Thyroid gland (tissue), 4 donors: ENCODE data around the gene KMT2D. TPM values are rescaled to one million over a fixed set of nuclear protein-coding genes. Genes with fewer than 3 reads are reported as not detected.

Experiments
- DNase-seq, 2 donors: peaks; one replicate each; pipeline ENCODE4 v3.0.0-alpha.2; 2019
- H3K27ac ChIP-seq, 3 donors: fragments of 200-600 bp; sonication (generic); 1 replicate in 2 of 3; 2 replicates in 1 of 3; pipeline ENCODE4 v1.5.1; 2016 to 2019; ENCODE audit warnings: mild to moderate bottlenecking in 1 of 3, moderate library complexity in 1 of 3
- H3K27me3 ChIP-seq: fragments of 200-600 bp; sonication (generic); one replicate; pipeline ENCODE4 v1.5.1; 2019
- H3K36me3 ChIP-seq, 2 donors: fragments of 200-600 bp; sonication (generic); one replicate each; pipeline ENCODE4 v1.5.1; 2016 to 2019
- H3K4me1 ChIP-seq, 2 donors: fragments of 200-600 bp; sonication (generic); one replicate each; pipeline ENCODE4 v1.5.1; 2017 to 2019
- H3K4me3 ChIP-seq, 3 donors: fragments of 200-600 bp; sonication (generic); replicated peaks in 1 of 3; 1 replicate in 2 of 3; 2 replicates in 1 of 3; pipeline ENCODE4 v1.5.1; 2016; ENCODE audit warnings: mild to moderate bottlenecking in 1 of 3
- H3K9me3 ChIP-seq: fragments of 200-600 bp; sonication (generic); one replicate; pipeline ENCODE4 v1.5.1; 2017
- POLR2A ChIP-seq, 2 donors: fragments of 450-650 bp; IDR thresholded peaks; one replicate each; pipeline ENCODE4 v1.6.1; 2017; ENCODE audit warnings: antibody characterized with exemption in 2 of 2, mild to moderate bottlenecking in 2 of 2, moderate library complexity in 1 of 2
- whole genome bisulfite sequencing, 2 donors: methylation state at CpG; one replicate each; pipeline ENCODE4 v1.1.5; 2017; 5-methylcytosine and 5-hydroxymethylcytosine counted together
- intact Hi-C: fragments of 100-400 bp; cut with DNase I; formaldehyde crosslinking; loops from one replicate; pipeline ENCODE4 v1.15.1; 2023
- total RNA-seq, 4 donors: library from RNA; depleted of rRNA; stranded (reverse); fragments of >200 nt; gene quantifications; one replicate each; pipeline ENCODE4 v1.2.3, GENCODE V29; 2016
- TF ChIP-seq, protein P1 (sequence below), 6 experiments: fragments of 200-600 bp in 3 of 6; fragments of 450-650 bp in 3 of 6; sonication (generic) in 3 of 6; IDR thresholded peaks; one replicate each; pipeline ENCODE4 v1.5.1; 2016 to 2019; ENCODE audit warnings: antibody characterized with exemption in 6 of 6, mild to moderate bottlenecking in 2 of 6, inconsistent platforms in 1 of 6, moderate library complexity in 1 of 6

The KMT2D gene
- total RNA-seq, 4 donors from 2014 or later, result 42.5 to 107 (median 71.6) TPM

DNA sequence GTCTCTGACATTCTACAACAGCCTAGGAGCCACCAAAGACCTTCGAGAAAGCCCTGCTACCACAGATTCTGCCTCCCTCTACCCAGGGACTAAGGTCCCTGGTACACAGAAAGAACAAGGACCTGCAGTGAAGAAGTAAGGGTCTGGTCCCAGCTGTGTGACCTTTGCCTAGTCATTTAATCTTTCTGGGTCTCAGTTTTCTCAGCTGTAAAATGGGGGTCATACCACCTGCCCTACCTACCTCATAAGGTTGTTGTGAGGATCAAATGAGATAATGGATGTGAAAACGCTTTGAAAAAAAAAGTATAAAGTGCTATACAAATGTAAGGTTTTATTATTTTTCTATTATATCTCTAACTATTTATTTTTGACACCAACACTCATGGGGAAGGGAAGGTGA is 36.8 kb downstream of the KMT2D start:
- Histone ChIP-seq H3K27ac (no peak overlapping the region), H3K4me1 (no peaks in the 10 kb centered on the region), H3K4me3 (no peak overlapping the region), H3K36me3 (peaks cover 60 to 77% of the 10 kb centered on the region in 2 donors), H3K9me3 (no peaks in the 10 kb centered on the region), H3K27me3 (no peaks in the 10 kb centered on the region)
- intact Hi-C loops, result no loop called here
- no peak for DNase-seq
- no peak for TF ChIP-seq POLR2A (IDR thresholded peaks at IDR 0.05)
- WGBS, 2 donors, result 91 to 99% methylated on average over 2 of the region's 2 CpGs

DNA sequence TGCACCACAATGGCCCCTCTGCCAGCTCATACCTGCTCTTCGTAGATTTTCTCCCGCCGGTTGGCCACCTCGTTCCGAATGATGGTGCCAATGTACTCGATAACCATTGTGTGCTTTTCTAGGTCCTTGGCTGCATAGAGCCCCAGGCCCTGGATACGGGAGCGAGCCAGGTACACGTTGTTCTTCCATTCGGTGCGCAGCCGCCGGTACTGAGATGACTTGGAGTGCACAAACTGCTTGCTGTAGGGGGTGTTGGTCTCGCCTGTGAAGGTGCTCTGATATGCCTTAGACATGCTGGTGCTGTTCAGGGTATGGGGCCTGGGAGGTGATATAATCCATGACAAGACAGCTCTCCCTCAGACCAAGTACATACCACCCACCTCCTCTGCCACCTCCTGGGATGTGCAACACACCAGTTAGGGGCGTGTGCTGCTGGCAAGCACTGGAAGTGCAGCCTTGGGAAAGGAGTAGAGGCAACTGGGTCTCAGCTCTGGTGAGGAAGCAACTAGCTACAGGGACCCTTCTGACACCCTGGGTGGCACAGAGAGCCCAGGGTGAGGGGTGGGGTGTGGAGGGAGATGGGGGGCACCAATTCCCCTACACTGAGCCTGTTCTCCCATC is 37.9 kb downstream of the KMT2D start:
- Histone ChIP-seq H3K27ac (no peak overlapping the region), H3K4me1 (peaks cover 3 to 6% of the 10 kb centered on the region in 2 donors), H3K4me3 (no peak overlapping the region), H3K9me3 (no peaks in the 10 kb centered on the region), H3K36me3 (peaks cover 56 to 66% of the 10 kb centered on the region in 2 donors), H3K27me3 (no peaks in the 10 kb centered on the region)
- WGBS, 2 donors, result 91 to 93% methylated on average over 15 of the region's 15 CpGs
- intact Hi-C loops, result no loop called here
- DNase-seq, result no peak
- TF ChIP-seq POLR2A (IDR thresholded peaks at IDR 0.05), result no peak
- TF ChIP-seq, protein P1, sequence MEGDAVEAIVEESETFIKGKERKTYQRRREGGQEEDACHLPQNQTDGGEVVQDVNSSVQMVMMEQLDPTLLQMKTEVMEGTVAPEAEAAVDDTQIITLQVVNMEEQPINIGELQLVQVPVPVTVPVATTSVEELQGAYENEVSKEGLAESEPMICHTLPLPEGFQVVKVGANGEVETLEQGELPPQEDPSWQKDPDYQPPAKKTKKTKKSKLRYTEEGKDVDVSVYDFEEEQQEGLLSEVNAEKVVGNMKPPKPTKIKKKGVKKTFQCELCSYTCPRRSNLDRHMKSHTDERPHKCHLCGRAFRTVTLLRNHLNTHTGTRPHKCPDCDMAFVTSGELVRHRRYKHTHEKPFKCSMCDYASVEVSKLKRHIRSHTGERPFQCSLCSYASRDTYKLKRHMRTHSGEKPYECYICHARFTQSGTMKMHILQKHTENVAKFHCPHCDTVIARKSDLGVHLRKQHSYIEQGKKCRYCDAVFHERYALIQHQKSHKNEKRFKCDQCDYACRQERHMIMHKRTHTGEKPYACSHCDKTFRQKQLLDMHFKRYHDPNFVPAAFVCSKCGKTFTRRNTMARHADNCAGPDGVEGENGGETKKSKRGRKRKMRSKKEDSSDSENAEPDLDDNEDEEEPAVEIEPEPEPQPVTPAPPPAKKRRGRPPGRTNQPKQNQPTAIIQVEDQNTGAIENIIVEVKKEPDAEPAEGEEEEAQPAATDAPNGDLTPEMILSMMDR (IDR thresholded peaks at IDR 0.05), result no peak

DNA sequence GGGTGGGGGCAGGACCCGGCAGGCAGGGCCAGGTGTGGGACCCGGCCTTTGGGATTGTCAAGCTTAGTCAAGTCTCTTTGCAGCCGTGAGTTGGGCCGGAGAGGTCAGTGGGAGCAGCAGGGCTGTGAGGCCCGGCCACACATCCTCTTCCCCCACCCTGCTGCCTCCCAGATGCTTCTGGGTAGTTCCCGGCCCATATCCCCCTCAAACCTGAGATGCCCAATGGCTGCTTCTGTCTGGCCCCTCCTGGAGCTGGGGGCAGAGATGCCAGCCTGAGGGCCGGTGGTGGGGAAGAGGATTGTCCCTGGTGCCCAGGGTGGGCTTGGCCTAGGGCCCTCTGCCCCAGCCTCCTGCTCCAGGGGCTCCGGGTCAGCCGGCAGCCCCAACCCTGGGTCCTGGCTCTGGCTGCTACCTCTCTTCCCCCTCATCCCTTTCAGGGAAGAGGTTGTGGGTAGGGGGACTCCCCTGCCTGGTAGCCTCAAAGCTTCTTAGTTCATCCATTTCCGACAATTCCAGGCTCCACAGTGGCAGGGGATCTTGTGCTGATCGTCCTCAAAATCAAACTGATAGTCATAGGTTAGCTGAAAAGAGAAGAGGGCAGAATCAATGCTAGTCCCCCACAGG is 39.2 kb downstream of the KMT2D start:
- intact Hi-C loops, result no loop called here
- H3K9me3 ChIP-seq, result no peaks in the 10 kb centered on the region
- H3K36me3 ChIP-seq, result peaks cover 43 to 54% of the 10 kb centered on the region in 2 donors
- no peak for DNase-seq
- H3K27ac ChIP-seq, result no peak overlapping the region
- WGBS, 2 donors, result 92% methylated on average over 8 to 10 of the region's 11 CpGs
- no peak overlapping the region for H3K4me3 ChIP-seq
- peaks cover 8% of the 10 kb centered on the region in 2 donors for H3K4me1 ChIP-seq
- H3K27me3 ChIP-seq, result no peaks in the 10 kb centered on the region
- no peak for TF ChIP-seq POLR2A (IDR thresholded peaks at IDR 0.05)
- TF ChIP-seq, protein P1 (IDR thresholded peaks at IDR 0.05), result no peak

DNA sequence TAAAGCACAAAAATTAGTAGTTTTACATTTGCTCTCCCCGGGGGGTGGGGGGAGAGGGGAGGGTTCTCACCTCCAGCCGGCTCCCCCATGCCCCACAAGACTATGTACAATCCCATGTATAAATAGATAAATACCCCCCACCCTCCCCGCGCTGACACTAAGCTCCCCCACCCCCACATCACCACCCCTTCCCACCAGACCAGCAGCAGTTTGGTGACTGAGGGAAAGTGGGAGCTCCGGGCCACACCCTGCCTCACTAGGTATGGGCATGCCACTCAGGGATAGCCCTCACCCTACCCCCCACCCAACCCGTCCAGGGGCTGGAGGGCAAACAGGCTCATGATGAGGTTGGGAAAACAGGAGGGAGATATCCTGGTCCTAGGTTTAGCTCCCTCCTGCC is 40.2 kb downstream of the KMT2D start:
- no peaks in the 10 kb centered on the region for H3K27me3 ChIP-seq
- DNase-seq, result no peak
- intact Hi-C loops, result no loop called here
- H3K4me1 ChIP-seq, result peaks cover 8% of the 10 kb centered on the region in 2 donors
- no peak overlapping the region for H3K27ac ChIP-seq
- H3K36me3 ChIP-seq, result peaks cover 34 to 44% of the 10 kb centered on the region in 2 donors
- TF ChIP-seq, protein P1 (IDR thresholded peaks at IDR 0.05), result no peak
- no peak for TF ChIP-seq POLR2A (IDR thresholded peaks at IDR 0.05)
- no peaks in the 10 kb centered on the region for H3K9me3 ChIP-seq
- H3K4me3 ChIP-seq, result no peak overlapping the region
- WGBS, 2 donors, result 90 to 91% methylated on average over 5 of the region's 6 CpGs

DNA sequence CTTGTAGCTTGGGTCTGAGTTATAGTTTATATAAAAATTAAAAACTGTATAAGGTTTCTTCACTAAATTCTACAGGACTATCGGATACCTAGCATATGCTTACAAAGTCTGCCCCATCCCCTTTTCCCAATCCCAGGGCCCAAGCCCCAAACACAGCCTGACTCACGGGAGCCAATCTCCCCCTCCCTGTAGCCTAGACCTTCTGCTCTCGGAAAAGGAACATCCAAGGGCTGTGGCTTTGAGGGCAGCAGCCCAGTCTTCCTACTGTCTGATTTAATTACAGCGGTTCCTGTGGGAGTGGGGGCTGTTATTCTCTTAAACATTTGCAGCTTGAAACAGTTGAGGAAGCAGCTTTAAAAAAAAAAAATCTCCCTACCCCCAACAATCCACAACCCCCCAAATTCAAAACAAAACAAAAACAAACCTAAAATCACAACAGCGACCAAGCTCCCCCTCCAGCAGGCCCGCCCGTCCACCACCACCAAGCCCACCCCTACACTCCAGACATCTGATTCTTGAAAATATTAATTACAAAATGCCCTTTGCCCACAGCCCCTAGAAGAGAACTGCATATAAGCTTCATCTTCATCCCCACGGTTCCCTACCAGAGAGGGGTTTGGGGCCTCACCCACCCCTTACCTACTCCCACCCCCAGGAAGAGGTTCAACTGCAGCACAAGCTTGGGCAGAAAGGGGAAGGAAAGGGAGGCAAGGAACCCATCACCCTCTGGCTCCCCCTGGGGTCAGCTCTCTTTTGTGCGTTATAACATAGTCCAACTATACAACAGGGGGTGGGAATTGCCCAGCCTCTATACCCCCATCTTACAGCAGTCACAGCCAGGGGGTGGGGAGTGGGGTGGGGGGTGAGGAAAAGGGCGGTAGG is 40.9 kb downstream of the KMT2D start:
- Histone ChIP-seq H3K27me3 (no peaks in the 10 kb centered on the region), H3K9me3 (no peaks in the 10 kb centered on the region), H3K36me3 (peaks cover 26 to 36% of the 10 kb centered on the region in 2 donors), H3K4me3 (no peak overlapping the region), H3K27ac (peak overlapping the region; percentile 48 to 88 (median 84)), H3K4me1 (peaks cover 8% of the 10 kb centered on the region in 2 donors)
- no peak for DNase-seq
- no peak for TF ChIP-seq POLR2A (IDR thresholded peaks at IDR 0.05)
- TF ChIP-seq, protein P1 (IDR thresholded peaks at IDR 0.05), result peak in 1 of 6 experiments; percentile 26
- intact Hi-C loops, result no loop called here
- 71 to 77% methylated on average over 10 of the region's 10 CpGs for WGBS, 2 donors
